ENCODE data around the gene HIC1. TPM values are rescaled to one million over a fixed set of nuclear protein-coding genes. Genes with fewer than 3 reads are reported as not detected.
A peak's percentile ranks its signal among the peaks of the same experiment; 100 is the strongest.

The HIC1 gene
- total RNA-seq, 1 donor from 2014 or later, result 0.37 TPM

DNA sequence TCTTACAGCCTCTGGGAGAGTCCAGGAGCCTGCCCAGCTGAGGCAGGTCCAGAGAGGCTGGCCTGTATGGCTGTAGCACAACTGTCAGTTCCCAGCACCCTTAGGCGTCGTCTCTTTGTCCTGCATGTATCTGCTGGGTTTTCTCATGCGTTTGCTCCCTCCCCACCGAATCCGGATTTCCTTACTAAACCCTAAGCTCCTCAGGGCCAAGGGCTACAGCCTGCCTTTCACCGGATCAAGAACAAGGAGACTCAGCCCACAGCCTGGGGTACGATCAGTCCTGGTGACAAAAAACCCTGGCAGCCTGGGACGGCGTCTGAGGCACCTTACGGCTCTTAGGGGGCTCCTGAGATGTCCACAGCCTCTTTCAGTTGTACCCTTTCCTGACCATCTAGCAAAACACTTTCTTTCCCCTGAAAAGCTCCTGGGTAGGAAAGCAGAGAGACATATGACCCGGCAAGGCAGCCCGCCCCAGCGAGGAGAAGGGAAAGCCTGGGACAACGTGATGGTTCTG lies 12.2 kb downstream of the HIC1 start:
- Mint-ChIP-seq H3K27ac (ENCODE audit: unreplicated experiment) (peak overlapping the region; percentile 6), H3K4me1 (peaks cover 43% of the 10 kb centered on the region)

GRCh38 chr17:2067608-2068024 lies 12.7 kb downstream of the HIC1 start:
- Mint-ChIP-seq H3K4me1 (peaks cover 38% of the 10 kb centered on the region), H3K36me3 (ENCODE audit: low read depth) (peaks cover 2% of the 10 kb centered on the region), H3K27me3 (ENCODE audit: low read depth) (peaks cover 4% of the 10 kb centered on the region)

More for the DNA sequence above, 12.2 kb downstream of the HIC1 start:
- Mint-ChIP-seq H3K36me3 (ENCODE audit: low read depth) (peaks cover 4% of the 10 kb centered on the region), H3K9me3 (no peaks in the 10 kb centered on the region), H3K4me3 (peak overlapping the region; percentile 51), H3K27me3 (ENCODE audit: low read depth) (peaks cover 9% of the 10 kb centered on the region)
- no peak for DNase-seq (ENCODE audit: low read depth, low spot score)
- TF ChIP-seq CTCF (conservative IDR thresholded peaks at IDR 0.05), result no peak

GRCh38 chr17:2068031-2068518 lies 13.2 kb downstream of the HIC1 start:
- H3K4me3 Mint-ChIP-seq, result no peak overlapping the region
- no peak for TF ChIP-seq CTCF (conservative IDR thresholded peaks at IDR 0.05)

More at GRCh38 chr17:2067608-2068024, 12.7 kb downstream of the HIC1 start:
- no peak overlapping the region for H3K4me3 Mint-ChIP-seq
- TF ChIP-seq CTCF (conservative IDR thresholded peaks at IDR 0.05), result no peak
- no peaks in the 10 kb centered on the region for H3K9me3 Mint-ChIP-seq
- H3K27ac Mint-ChIP-seq (ENCODE audit: unreplicated experiment), result no peak overlapping the region
- DNase-seq (ENCODE audit: low read depth, low spot score), result no peak

DNA sequence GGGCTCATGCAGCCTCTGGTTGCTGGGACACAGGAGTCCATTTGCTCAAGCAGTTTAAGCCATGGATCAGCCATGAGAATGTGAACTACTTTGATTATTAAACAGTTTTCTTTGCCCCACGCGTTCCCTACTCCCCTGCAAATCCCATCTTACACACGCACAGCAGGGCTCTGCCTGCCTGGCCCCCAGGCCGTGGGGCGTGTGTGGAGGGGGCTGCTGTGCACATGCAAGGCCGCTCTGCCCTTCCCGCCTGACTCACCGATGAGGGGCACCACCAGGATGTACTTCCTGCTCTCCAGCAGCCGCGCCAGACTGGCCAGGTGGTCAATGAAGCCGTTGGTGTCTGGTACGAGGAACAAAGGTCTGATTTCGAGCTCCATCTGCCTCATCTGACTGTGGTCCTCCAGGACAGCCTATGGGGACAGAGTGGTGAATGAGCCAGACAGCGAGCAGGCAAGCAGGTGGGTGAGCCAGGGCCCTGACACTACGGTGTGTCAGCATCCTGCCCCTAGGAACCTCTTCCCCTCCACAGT lies 13.7 kb downstream of the HIC1 start:
- H3K27ac Mint-ChIP-seq (ENCODE audit: unreplicated experiment), result no peak overlapping the region
- H3K9me3 Mint-ChIP-seq, result no peaks in the 10 kb centered on the region
- H3K4me3 Mint-ChIP-seq, result no peak overlapping the region
- no peak for TF ChIP-seq CTCF (conservative IDR thresholded peaks at IDR 0.05)
- DNase-seq (ENCODE audit: low read depth, low spot score), result no peak
- H3K27me3 Mint-ChIP-seq (ENCODE audit: low read depth), result no peaks in the 10 kb centered on the region
- peaks cover 2% of the 10 kb centered on the region for H3K36me3 Mint-ChIP-seq (ENCODE audit: low read depth)
- H3K4me1 Mint-ChIP-seq, result peaks cover 35% of the 10 kb centered on the region

More at GRCh38 chr17:2068031-2068518, 13.2 kb downstream of the HIC1 start:
- Mint-ChIP-seq H3K27ac (ENCODE audit: unreplicated experiment) (no peak overlapping the region), H3K9me3 (no peaks in the 10 kb centered on the region), H3K4me1 (peaks cover 35% of the 10 kb centered on the region), H3K36me3 (ENCODE audit: low read depth) (peaks cover 2% of the 10 kb centered on the region), H3K27me3 (ENCODE audit: low read depth) (no peaks in the 10 kb centered on the region)
- DNase-seq (ENCODE audit: low read depth, low spot score), result no peak

- Mint-ChIP-seq H3K36me3 (ENCODE audit: low read depth) (no peaks in the 10 kb centered on the region), H3K9me3 (no peaks in the 10 kb centered on the region), H3K27ac (ENCODE audit: unreplicated experiment) (no peak overlapping the region), H3K4me3 (no peak overlapping the region), H3K27me3 (ENCODE audit: low read depth) (no peaks in the 10 kb centered on the region), H3K4me1 (peaks cover 31% of the 10 kb centered on the region)
- no peak for TF ChIP-seq CTCF (conservative IDR thresholded peaks at IDR 0.05)
- no peak for DNase-seq (ENCODE audit: low read depth, low spot score)
Observed at GRCh38 chr17:2070241-2071023, 15.5 kb downstream of the HIC1 start.
